A673 (cell line): ENCODE measurements around the gene CAMSAP1. TPM values are rescaled to one million over a fixed set of nuclear protein-coding genes. Genes with fewer than 3 reads are reported as not detected.

ENCODE experiments used
- BruUV-seq: library from RNA; stranded (reverse); fragments of 400-500 nt; replicated peaks from 2 replicates; lab custom pipeline; 2021; lab: Mats Ljungman, UMichigan
- CTCF ChIA-PET: fragments of 300-600 bp; sonication (Branson Sonifier 250); formaldehyde crosslinking; loops from one replicate; lab custom pipeline; 2022; ENCODE audit warnings: antibody characterized with exemption; lab: Charles Lee
- POLR2A ChIA-PET: fragments of 300-600 bp; sonication (Branson Sonifier 250); formaldehyde crosslinking; loops from one replicate; lab custom pipeline; 2022; ENCODE audit warnings: antibody characterized with exemption; ENCODE audit not compliant: low non-redundant PET; lab: Charles Lee
- DNase-seq: peaks from one replicate; pipeline ENCODE4 v3.0.0-alpha.2; 2015; ENCODE audit warnings: low spot score
- H3K27ac ChIP-seq: fragments of 200-600 bp; sonication (generic); 2 replicates; pipeline ENCODE4 v1.5.1; 2016; ENCODE audit warnings: mixed run types, low read depth, mild to moderate bottlenecking, mixed read lengths, antibody characterized with exemption, low read length; ENCODE audit not compliant: poor library complexity, severe bottlenecking
- H3K27me3 ChIP-seq: fragments of 200-600 bp; sonication (generic); replicated peaks from 2 replicates; pipeline ENCODE4 v1.6.1; 2017; ENCODE audit warnings: mixed run types, low read depth, mild to moderate bottlenecking, mixed read lengths, antibody characterized with exemption, low read length; ENCODE audit not compliant: insufficient read depth, poor library complexity
- H3K36me3 ChIP-seq: fragments of 200-600 bp; sonication (generic); 2 replicates; pipeline ENCODE4 v1.6.1; 2016; ENCODE audit warnings: mixed run types, mild to moderate bottlenecking, mixed read lengths, antibody characterized with exemption, low read length; ENCODE audit not compliant: insufficient read depth, poor library complexity, severe bottlenecking
- H3K4me1 ChIP-seq: fragments of 200-600 bp; sonication (generic); 2 replicates; pipeline ENCODE4 v1.6.1; 2017; ENCODE audit warnings: mixed run types, mild to moderate bottlenecking, mixed read lengths, antibody characterized with exemption, low read length; ENCODE audit not compliant: insufficient read depth, poor library complexity, severe bottlenecking
- H3K4me3 ChIP-seq: fragments of 200-600 bp; sonication (generic); 2 replicates; pipeline ENCODE4 v1.5.1; 2016; ENCODE audit warnings: low read depth, mixed run types, mild to moderate bottlenecking, mixed read lengths, low read length; ENCODE audit not compliant: poor library complexity, severe bottlenecking
- H3K9me3 ChIP-seq: fragments of 200-600 bp; sonication (generic); 2 replicates; pipeline ENCODE4 v1.6.1; 2016; ENCODE audit warnings: mixed run types, low read depth, mild to moderate bottlenecking, mixed read lengths, antibody characterized with exemption, low read length; ENCODE audit not compliant: poor library complexity, severe bottlenecking
- EZH2 ChIP-seq: fragments of 200-600 bp; sonication (generic); IDR thresholded peaks from 2 replicates; pipeline ENCODE4 v1.6.1; 2017; ENCODE audit warnings: borderline replicate concordance, low read depth, mild to moderate bottlenecking, mixed read lengths, antibody characterized with exemption, low read length; ENCODE audit not compliant: poor library complexity, severe bottlenecking
- intact Hi-C: fragments of 100-400 bp; cut with micrococcal nuclease; formaldehyde crosslinking; loops from one replicate; pipeline ENCODE4 v1.10.0; 2022; ENCODE audit not compliant: unreplicated experiment
- total RNA-seq: library from RNA; stranded (reverse); gene quantifications from 2 replicates; pipeline ENCODE4 v1.2.3, GENCODE V29; 2021
- TF ChIP-seq, protein P1 (sequence below): fragments of 300-800, 200-600 bp; sonication (generic); conservative IDR thresholded peaks from 2 replicates; pipeline ENCODE4 v1.5.1; 2017; ENCODE audit warnings: low read depth, mild to moderate bottlenecking, antibody characterized with exemption, low read length, moderate library complexity, mixed read lengths

Gene CAMSAP1
- total RNA-seq, 1 experiment from 2014 or later, result 52.3 TPM

DNA sequence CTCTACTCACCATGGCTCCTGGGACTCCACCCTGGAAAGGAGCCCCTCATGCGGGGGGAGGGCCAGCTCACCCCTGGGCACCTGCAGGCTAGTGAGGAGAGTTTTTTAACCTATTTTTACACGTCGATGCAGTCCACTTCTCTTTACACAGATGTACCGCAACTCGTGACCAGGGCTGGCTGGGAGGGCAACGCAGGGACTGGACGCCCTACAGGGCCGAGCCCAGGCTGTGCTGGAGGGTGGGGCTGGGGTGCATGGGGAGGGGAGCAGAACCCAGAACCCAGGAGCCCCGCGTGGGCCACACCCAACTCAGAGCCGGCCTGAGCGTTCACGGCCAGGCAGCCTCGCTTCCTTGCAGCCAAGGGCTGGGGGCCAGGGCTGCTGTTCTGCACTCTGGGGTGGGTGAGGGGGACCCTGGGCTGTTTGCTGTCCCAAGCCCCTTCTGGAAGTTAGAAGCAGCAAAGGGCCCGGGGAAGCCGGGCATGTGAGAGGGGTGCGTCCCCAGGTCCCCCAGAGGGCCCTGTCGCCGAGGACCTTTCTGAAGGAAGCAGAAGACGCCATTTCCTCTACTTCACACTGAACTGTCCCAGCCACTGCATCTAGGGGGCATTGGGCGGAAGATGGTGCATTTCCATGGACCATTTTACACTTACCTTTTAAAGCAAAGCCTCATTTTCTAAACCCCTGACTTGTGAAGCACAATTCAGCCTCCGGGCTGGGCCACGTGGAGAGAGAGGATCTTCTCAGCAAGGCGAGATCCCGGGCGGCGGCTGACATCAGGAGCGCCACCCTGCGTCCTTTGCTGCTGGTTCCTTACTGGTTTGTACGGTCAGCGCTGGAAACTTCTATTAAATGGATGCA lies 114.8 kb downstream of the CAMSAP1 start:
- intact Hi-C loops, result loop anchor here (10.0 kb wide), 1 partner anchor 332 kb away; no protein-coding TSS in a partner anchor
- no peak for DNase-seq
- no peak overlapping the region for H3K4me3 ChIP-seq
- ChIA-PET CTCF (no interaction called here), POLR2A (no interaction called here)
- H3K36me3 ChIP-seq, result no peaks in the 10 kb centered on the region
- BruUV-seq, result no TSS peak
- TF ChIP-seq, protein P1, sequence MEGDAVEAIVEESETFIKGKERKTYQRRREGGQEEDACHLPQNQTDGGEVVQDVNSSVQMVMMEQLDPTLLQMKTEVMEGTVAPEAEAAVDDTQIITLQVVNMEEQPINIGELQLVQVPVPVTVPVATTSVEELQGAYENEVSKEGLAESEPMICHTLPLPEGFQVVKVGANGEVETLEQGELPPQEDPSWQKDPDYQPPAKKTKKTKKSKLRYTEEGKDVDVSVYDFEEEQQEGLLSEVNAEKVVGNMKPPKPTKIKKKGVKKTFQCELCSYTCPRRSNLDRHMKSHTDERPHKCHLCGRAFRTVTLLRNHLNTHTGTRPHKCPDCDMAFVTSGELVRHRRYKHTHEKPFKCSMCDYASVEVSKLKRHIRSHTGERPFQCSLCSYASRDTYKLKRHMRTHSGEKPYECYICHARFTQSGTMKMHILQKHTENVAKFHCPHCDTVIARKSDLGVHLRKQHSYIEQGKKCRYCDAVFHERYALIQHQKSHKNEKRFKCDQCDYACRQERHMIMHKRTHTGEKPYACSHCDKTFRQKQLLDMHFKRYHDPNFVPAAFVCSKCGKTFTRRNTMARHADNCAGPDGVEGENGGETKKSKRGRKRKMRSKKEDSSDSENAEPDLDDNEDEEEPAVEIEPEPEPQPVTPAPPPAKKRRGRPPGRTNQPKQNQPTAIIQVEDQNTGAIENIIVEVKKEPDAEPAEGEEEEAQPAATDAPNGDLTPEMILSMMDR, result no peak
- no peak for TF ChIP-seq EZH2
- no peaks in the 10 kb centered on the region for H3K27me3 ChIP-seq
- H3K27ac ChIP-seq, result no peak overlapping the region
- no peaks in the 10 kb centered on the region for H3K9me3 ChIP-seq
- peaks cover 4% of the 10 kb centered on the region for H3K4me1 ChIP-seq

DNA sequence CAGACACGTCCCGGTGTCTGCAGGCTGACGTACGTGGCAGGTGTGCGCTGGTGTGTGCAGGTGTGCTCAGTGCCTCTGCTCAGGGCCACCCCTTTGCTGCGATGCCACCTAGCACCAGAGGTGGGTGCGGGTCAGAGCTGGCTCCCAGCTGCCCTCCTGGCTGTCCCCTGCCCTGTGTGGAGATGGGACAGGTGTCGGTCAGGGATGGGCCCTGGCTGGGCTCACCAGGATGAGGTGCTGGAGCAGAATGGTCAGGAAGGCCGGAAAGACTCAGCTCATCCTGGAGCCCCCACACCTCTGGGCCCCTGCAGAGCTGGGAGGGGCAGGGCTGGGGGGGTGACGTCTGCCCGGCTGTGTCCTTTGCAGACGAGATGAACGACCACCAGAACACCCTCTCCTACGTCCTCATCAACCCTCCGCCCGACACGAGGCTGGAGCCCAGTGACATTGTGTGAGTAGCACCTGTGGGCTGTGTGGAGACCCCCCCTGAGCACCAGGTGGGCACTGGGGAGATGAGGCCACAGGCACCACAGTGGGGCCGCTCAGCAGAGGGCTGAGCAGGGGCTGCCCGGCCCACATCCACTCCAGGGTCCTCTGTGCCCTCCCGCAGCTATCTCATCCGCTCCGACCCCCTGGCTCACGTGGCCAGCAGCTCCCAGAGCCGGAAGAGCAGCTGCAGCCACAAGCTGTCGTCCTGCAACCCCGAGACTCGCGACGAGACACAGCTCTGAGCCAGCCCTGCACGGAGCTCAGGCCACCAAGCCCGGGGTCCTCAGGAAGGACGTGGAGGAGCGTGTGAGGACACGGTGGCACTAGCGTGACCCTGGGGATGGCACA lies 115.7 kb downstream of the CAMSAP1 start:
- no TSS peak for BruUV-seq
- DNase-seq, result no peak
- intact Hi-C loops, result loop anchor here (10.0 kb wide), 1 partner anchor 333 kb away; no protein-coding TSS in a partner anchor
- H3K27ac ChIP-seq, result no peak overlapping the region
- no peaks in the 10 kb centered on the region for H3K9me3 ChIP-seq
- no peak overlapping the region for H3K4me3 ChIP-seq
- H3K36me3 ChIP-seq, result no peaks in the 10 kb centered on the region
- CTCF ChIA-PET, result no interaction called here
- POLR2A ChIA-PET, result no interaction called here
- H3K4me1 ChIP-seq, result no peaks in the 10 kb centered on the region
- no peak for TF ChIP-seq EZH2
- TF ChIP-seq, protein P1, result no peak
- no peaks in the 10 kb centered on the region for H3K27me3 ChIP-seq

DNA sequence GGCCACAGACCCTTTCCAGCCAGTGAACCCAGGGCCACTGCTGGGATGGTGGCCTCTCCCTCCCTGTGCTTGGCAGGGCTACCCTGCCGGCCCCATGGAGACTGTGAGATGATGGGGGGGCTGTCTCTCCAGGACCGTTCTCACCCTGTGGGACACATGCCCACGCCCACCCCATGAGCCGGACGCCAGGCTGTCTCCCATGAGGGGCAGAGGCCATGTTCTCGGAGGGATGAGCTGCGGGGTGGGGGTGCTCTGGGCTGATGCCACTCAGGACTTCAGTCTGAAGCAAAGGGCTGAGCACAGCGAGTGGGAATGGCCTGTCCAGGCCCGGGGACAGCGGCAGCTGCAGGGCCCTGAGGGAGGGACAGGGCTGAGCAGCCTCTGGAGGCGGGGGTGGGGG lies 116.5 kb downstream of the CAMSAP1 start:
- TF ChIP-seq, protein P1, result no peak
- TF ChIP-seq EZH2, result no peak

More for the DNA sequence above, 116.5 kb downstream of the CAMSAP1 start:
- H3K4me3 ChIP-seq, result no peak overlapping the region
- H3K27ac ChIP-seq, result no peak overlapping the region
- no peak for DNase-seq
- ChIA-PET POLR2A (no interaction called here), CTCF (no interaction called here)
- no peaks in the 10 kb centered on the region for H3K27me3 ChIP-seq
- no TSS peak for BruUV-seq
- intact Hi-C loops, result loop anchor here (10.0 kb wide), 1 partner anchor 334 kb away; no protein-coding TSS in a partner anchor
- no peaks in the 10 kb centered on the region for H3K9me3 ChIP-seq
- no peaks in the 10 kb centered on the region for H3K36me3 ChIP-seq
- no peaks in the 10 kb centered on the region for H3K4me1 ChIP-seq
